ENCODE results near the gene MAST3.

The MAST3 gene

GRCh38 chr19:18144906-18145305, 47.3 kb downstream of the MAST3 start:
- H3K4me1 ChIP-seq (ENCODE audit: control insufficient read depth, low read depth, low read length), result no peaks in the 10 kb centered on the region
- H3K9ac ChIP-seq (ENCODE audit: low read length), result no peak overlapping the region
- no peak overlapping the region for H3K27ac ChIP-seq (ENCODE audit: low read length)
- no peak overlapping the region for H3K4me3 ChIP-seq (ENCODE audit: low read length)
- no peaks in the 10 kb centered on the region for H3K27me3 ChIP-seq (ENCODE audit: control insufficient read depth, insufficient read depth, low read length)
- no peaks in the 10 kb centered on the region for H3K9me3 ChIP-seq (ENCODE audit: control insufficient read depth, low read depth, low read length)
- H3K36me3 ChIP-seq (ENCODE audit: control insufficient read depth, low read depth, low read length), result peaks cover 23% of the 10 kb centered on the region

GRCh38 chr19:18145391-18145999, 47.9 kb downstream of the MAST3 start:
- no peak overlapping the region for H3K4me3 ChIP-seq (ENCODE audit: low read length)
- no peak overlapping the region for H3K27ac ChIP-seq (ENCODE audit: low read length)
- no peaks in the 10 kb centered on the region for H3K9me3 ChIP-seq (ENCODE audit: control insufficient read depth, low read depth, low read length)
- H3K9ac ChIP-seq (ENCODE audit: low read length), result no peak overlapping the region
- no peaks in the 10 kb centered on the region for H3K27me3 ChIP-seq (ENCODE audit: control insufficient read depth, insufficient read depth, low read length)
- H3K4me1 ChIP-seq (ENCODE audit: control insufficient read depth, low read depth, low read length), result no peaks in the 10 kb centered on the region
- peaks cover 23% of the 10 kb centered on the region for H3K36me3 ChIP-seq (ENCODE audit: control insufficient read depth, low read depth, low read length)

GRCh38 chr19:18147396-18147795, 49.8 kb downstream of the MAST3 start:
- Histone ChIP-seq H3K36me3 (ENCODE audit: control insufficient read depth, low read depth, low read length) (peaks cover 19% of the 10 kb centered on the region), H3K27ac (ENCODE audit: low read length) (no peak overlapping the region)

GRCh38 chr19:18149596-18149975, 52.0 kb downstream of the MAST3 start:
- H3K27ac ChIP-seq (ENCODE audit: low read length), result no peak overlapping the region
- no peaks in the 10 kb centered on the region for H3K9me3 ChIP-seq (ENCODE audit: control insufficient read depth, low read depth, low read length)
- H3K9ac ChIP-seq (ENCODE audit: low read length), result no peak overlapping the region
- no peaks in the 10 kb centered on the region for H3K4me1 ChIP-seq (ENCODE audit: control insufficient read depth, low read depth, low read length)
- no peaks in the 10 kb centered on the region for H3K27me3 ChIP-seq (ENCODE audit: control insufficient read depth, insufficient read depth, low read length)
- H3K36me3 ChIP-seq (ENCODE audit: control insufficient read depth, low read depth, low read length), result peaks cover 10% of the 10 kb centered on the region
- no peak overlapping the region for H3K4me3 ChIP-seq (ENCODE audit: low read length)

More at GRCh38 chr19:18147396-18147795, 49.8 kb downstream of the MAST3 start:
- no peaks in the 10 kb centered on the region for H3K4me1 ChIP-seq (ENCODE audit: control insufficient read depth, low read depth, low read length)
- no peak overlapping the region for H3K9ac ChIP-seq (ENCODE audit: low read length)
- no peaks in the 10 kb centered on the region for H3K9me3 ChIP-seq (ENCODE audit: control insufficient read depth, low read depth, low read length)
- no peaks in the 10 kb centered on the region for H3K27me3 ChIP-seq (ENCODE audit: control insufficient read depth, insufficient read depth, low read length)
- H3K4me3 ChIP-seq (ENCODE audit: low read length), result no peak overlapping the region

- no peak overlapping the region for H3K9ac ChIP-seq (ENCODE audit: low read length)
Measured at GRCh38 chr19:18150776-18151624, 53.4 kb downstream of the MAST3 start.

GRCh38 chr19:18152442-18152816, 54.9 kb downstream of the MAST3 start:
- peaks cover 3% of the 10 kb centered on the region for H3K36me3 ChIP-seq (ENCODE audit: control insufficient read depth, low read depth, low read length)
- peak overlapping the region; percentile 85 for H3K9ac ChIP-seq (ENCODE audit: low read length)
- no peaks in the 10 kb centered on the region for H3K9me3 ChIP-seq (ENCODE audit: control insufficient read depth, low read depth, low read length)
- H3K27ac ChIP-seq (ENCODE audit: low read length), result peak overlapping the region; percentile 75
- no peaks in the 10 kb centered on the region for H3K27me3 ChIP-seq (ENCODE audit: control insufficient read depth, insufficient read depth, low read length)
- H3K4me3 ChIP-seq (ENCODE audit: low read length), result peak overlapping the region; percentile 66
- H3K4me1 ChIP-seq (ENCODE audit: control insufficient read depth, low read depth, low read length), result no peaks in the 10 kb centered on the region

More at GRCh38 chr19:18150776-18151624, 53.4 kb downstream of the MAST3 start:
- H3K9me3 ChIP-seq (ENCODE audit: control insufficient read depth, low read depth, low read length), result no peaks in the 10 kb centered on the region
- H3K27ac ChIP-seq (ENCODE audit: low read length), result no peak overlapping the region
- H3K36me3 ChIP-seq (ENCODE audit: control insufficient read depth, low read depth, low read length), result peaks cover 4% of the 10 kb centered on the region
- H3K27me3 ChIP-seq (ENCODE audit: control insufficient read depth, insufficient read depth, low read length), result no peaks in the 10 kb centered on the region
- no peaks in the 10 kb centered on the region for H3K4me1 ChIP-seq (ENCODE audit: control insufficient read depth, low read depth, low read length)
- H3K4me3 ChIP-seq (ENCODE audit: low read length), result no peak overlapping the region

GRCh38 chr19:18152817-18153555, 55.4 kb downstream of the MAST3 start, which contains the start of gene PIK3R2:
Gene PIK3R2, plus strand, starts transcription at chr19:18153163. Its CDS starts 2,717 bp downstream, at chr19:18155880.
- H3K9ac ChIP-seq (ENCODE audit: low read length), result peak within 1 kb of the TSS; percentile 85
- H3K4me1 ChIP-seq (ENCODE audit: control insufficient read depth, low read depth, low read length), result no peaks in the 10 kb centered on the region
- H3K27ac ChIP-seq (ENCODE audit: low read length), result peak within 1 kb of the TSS; percentile 75
- no peaks in the 10 kb centered on the region for H3K36me3 ChIP-seq (ENCODE audit: control insufficient read depth, low read depth, low read length)
- peak within 1 kb of the TSS; percentile 66 for H3K4me3 ChIP-seq (ENCODE audit: low read length)
- H3K9me3 ChIP-seq (ENCODE audit: control insufficient read depth, low read depth, low read length), result no peaks in the 10 kb centered on the region
- H3K27me3 ChIP-seq (ENCODE audit: control insufficient read depth, insufficient read depth, low read length), result no peaks in the 10 kb centered on the region

- H3K4me3 ChIP-seq (ENCODE audit: low read length), result peak overlapping the region; percentile 66
- H3K4me1 ChIP-seq (ENCODE audit: control insufficient read depth, low read depth, low read length), result no peaks in the 10 kb centered on the region
- H3K36me3 ChIP-seq (ENCODE audit: control insufficient read depth, low read depth, low read length), result no peaks in the 10 kb centered on the region
- H3K9ac ChIP-seq (ENCODE audit: low read length), result peak overlapping the region; percentile 81
- no peaks in the 10 kb centered on the region for H3K9me3 ChIP-seq (ENCODE audit: control insufficient read depth, low read depth, low read length)
- no peaks in the 10 kb centered on the region for H3K27me3 ChIP-seq (ENCODE audit: control insufficient read depth, insufficient read depth, low read length)
- H3K27ac ChIP-seq (ENCODE audit: low read length), result no peak overlapping the region
Measured at GRCh38 chr19:18153556-18154134, 56.1 kb downstream of the MAST3 start.

GRCh38 chr19:18155095-18156087, 57.8 kb downstream of the MAST3 start:
- Histone ChIP-seq H3K27me3 (ENCODE audit: control insufficient read depth, insufficient read depth, low read length) (no peaks in the 10 kb centered on the region), H3K27ac (ENCODE audit: low read length) (no peak overlapping the region), H3K36me3 (ENCODE audit: control insufficient read depth, low read depth, low read length) (no peaks in the 10 kb centered on the region), H3K4me1 (ENCODE audit: control insufficient read depth, low read depth, low read length) (no peaks in the 10 kb centered on the region), H3K9ac (ENCODE audit: low read length) (no peak overlapping the region), H3K4me3 (ENCODE audit: low read length) (no peak overlapping the region), H3K9me3 (ENCODE audit: control insufficient read depth, low read depth, low read length) (no peaks in the 10 kb centered on the region)

GRCh38 chr19:18156268-18156667, 58.7 kb downstream of the MAST3 start:
- H3K27ac ChIP-seq (ENCODE audit: low read length), result no peak overlapping the region
- no peak overlapping the region for H3K9ac ChIP-seq (ENCODE audit: low read length)
- H3K4me3 ChIP-seq (ENCODE audit: low read length), result no peak overlapping the region
- H3K36me3 ChIP-seq (ENCODE audit: control insufficient read depth, low read depth, low read length), result no peaks in the 10 kb centered on the region
- no peaks in the 10 kb centered on the region for H3K4me1 ChIP-seq (ENCODE audit: control insufficient read depth, low read depth, low read length)
- no peaks in the 10 kb centered on the region for H3K9me3 ChIP-seq (ENCODE audit: control insufficient read depth, low read depth, low read length)
- no peaks in the 10 kb centered on the region for H3K27me3 ChIP-seq (ENCODE audit: control insufficient read depth, insufficient read depth, low read length)

Measured in iPS-18a (cell line).